HEK293 (cell line): Measurements from ENCODE around the gene ZNF518B.

Experiments used
- CTCF ChIP-seq: fragments of 450-650 bp; formaldehyde crosslinking; IDR thresholded peaks from 2 replicates; pipeline ENCODE4 v1.5.1; 2016; ENCODE audit warnings: missing biosample characterization, missing genetic modification characterization
- ZNF121 ChIP-seq: fragments of 450-650 bp; formaldehyde crosslinking; IDR thresholded peaks from 2 replicates; pipeline ENCODE4 v1.5.1; 2016; ENCODE audit warnings: missing biosample characterization, missing genetic modification characterization
- ZNF558 ChIP-seq: fragments of 450-650 bp; formaldehyde crosslinking; IDR thresholded peaks from 2 replicates; pipeline ENCODE4 v1.5.1; 2016; ENCODE audit warnings: missing biosample characterization, missing genetic modification characterization
- ZNF76 ChIP-seq: fragments of 450-650 bp; formaldehyde crosslinking; IDR thresholded peaks from 2 replicates; pipeline ENCODE4; 2016; ENCODE audit warnings: low read depth, missing biosample characterization, missing genetic modification characterization, borderline replicate concordance
- ZNF776 ChIP-seq: fragments of 450-650 bp; formaldehyde crosslinking; IDR thresholded peaks from 2 replicates; pipeline ENCODE4 v1.5.0; 2017; ENCODE audit warnings: missing biosample characterization, missing genetic modification characterization, borderline replicate concordance
- ZNF777 ChIP-seq: fragments of 450-650 bp; formaldehyde crosslinking; IDR thresholded peaks from 2 replicates; pipeline ENCODE4 v1.5.1; 2017; ENCODE audit warnings: missing biosample characterization, missing genetic modification characterization, borderline replicate concordance

GRCh38 chr4:10466161-10466560 is 8.9 kb upstream of the ZNF518B start:
- TF ChIP-seq CTCF (tag by site-specific recombination) (no peak), ZNF121 (tag by site-specific recombination) (no peak), ZNF777 (tag by site-specific recombination) (no peak), ZNF76 (tag by site-specific recombination) (no peak), ZNF776 (tag by site-specific recombination) (no peak), ZNF558 (tag by site-specific recombination) (no peak)
